COLO829 (cell line): Measurements from ENCODE around the gene CCDC24.

ENCODE experiments used
- DNase-seq: peaks from one replicate; pipeline ENCODE4 v3.0.0; 2012; ENCODE audit warnings: low spot score

CCDC24 gene

GRCh38 chr1:43997295-43997999, 6.0 kb downstream of the CCDC24 start:
- no peak for DNase-seq

- DNase-seq, result no peak
These were observed 6.6 kb downstream of the CCDC24 start for GRCh38 chr1:43998000-43998378.

GRCh38 chr1:43999455-43999854, 8.1 kb downstream of the CCDC24 start:
- DNase-seq, result no peak

- DNase-seq, result no peak
These were observed 8.8 kb downstream of the CCDC24 start for GRCh38 chr1:44000122-44000665.

GRCh38 chr1:44002165-44002564, 10.8 kb downstream of the CCDC24 start:
- no peak for DNase-seq

- no peak for DNase-seq
These were observed 11.3 kb downstream of the CCDC24 start for GRCh38 chr1:44002606-44003157.

GRCh38 chr1:44008259-44008658, 16.9 kb downstream of the CCDC24 start:
- no peak for DNase-seq

- no peak for DNase-seq
These were observed 19.6 kb downstream of the CCDC24 start for GRCh38 chr1:44010935-44011471.

GRCh38 chr1:44012404-44012803, 21.0 kb downstream of the CCDC24 start:
- DNase-seq, result no peak

- DNase-seq, result no peak
These were observed 21.7 kb downstream of the CCDC24 start for GRCh38 chr1:44012941-44013609.

GRCh38 chr1:44013949-44014348, 22.6 kb downstream of the CCDC24 start:
- DNase-seq, result no peak

- DNase-seq, result no peak
These were observed 23.1 kb downstream of the CCDC24 start for GRCh38 chr1:44014365-44015104.

GRCh38 chr1:44015206-44015605, 23.8 kb downstream of the CCDC24 start:
- DNase-seq, result no peak

GRCh38 chr1:44016041-44016889, 24.9 kb downstream of the CCDC24 start:
- no peak for DNase-seq

GRCh38 chr1:44016890-44017400, 25.5 kb downstream of the CCDC24 start:
- DNase-seq, result no peak

GRCh38 chr1:44019466-44019948, 28.1 kb downstream of the CCDC24 start:
- no peak for DNase-seq

GRCh38 chr1:44020464-44020863, 29.1 kb downstream of the CCDC24 start:
- DNase-seq, result no peak

- DNase-seq, result no peak
These were observed 29.8 kb downstream of the CCDC24 start for GRCh38 chr1:44021156-44021555.

GRCh38 chr1:44021581-44022321, 30.4 kb downstream of the CCDC24 start:
- no peak for DNase-seq
